ENCODE measurements around the gene LCT. TPM values are rescaled to one million over a fixed set of nuclear protein-coding genes. Genes with fewer than 3 reads are reported as not detected.

Gene LCT
- total RNA-seq, 2 experiments from 2014 or later = 0.31 to 0.34 TPM

DNA sequence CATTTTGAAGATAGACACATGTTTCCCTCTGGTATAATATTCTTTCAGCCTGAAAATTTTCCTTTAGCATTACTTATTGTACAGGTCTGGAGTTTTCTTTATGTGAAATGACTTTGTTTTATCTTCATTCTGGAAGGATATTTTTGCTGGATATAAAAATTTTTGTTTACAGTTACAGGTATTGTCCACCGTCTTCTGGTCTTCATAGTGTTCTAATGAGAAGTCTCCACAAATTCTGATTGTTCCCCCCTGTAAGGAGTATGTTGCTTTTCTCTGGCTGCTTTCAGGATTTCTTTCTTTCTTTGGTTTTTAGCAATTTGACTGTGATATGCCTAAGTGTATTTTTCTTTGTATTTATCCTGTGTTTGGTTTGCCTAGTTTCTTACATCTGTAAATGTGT lies 80.3 kb downstream of the LCT start:
- Mint-ChIP-seq H3K27me3 (no peaks in the 10 kb centered on the region), H3K4me3 (no peak overlapping the region), H3K9me3 (peaks cover 10% of the 10 kb centered on the region), H3K36me3 (peaks cover 49% of the 10 kb centered on the region), H3K27ac (no peak overlapping the region), H3K4me1 (peaks cover 8% of the 10 kb centered on the region)
- DNase-seq = no peak

DNA sequence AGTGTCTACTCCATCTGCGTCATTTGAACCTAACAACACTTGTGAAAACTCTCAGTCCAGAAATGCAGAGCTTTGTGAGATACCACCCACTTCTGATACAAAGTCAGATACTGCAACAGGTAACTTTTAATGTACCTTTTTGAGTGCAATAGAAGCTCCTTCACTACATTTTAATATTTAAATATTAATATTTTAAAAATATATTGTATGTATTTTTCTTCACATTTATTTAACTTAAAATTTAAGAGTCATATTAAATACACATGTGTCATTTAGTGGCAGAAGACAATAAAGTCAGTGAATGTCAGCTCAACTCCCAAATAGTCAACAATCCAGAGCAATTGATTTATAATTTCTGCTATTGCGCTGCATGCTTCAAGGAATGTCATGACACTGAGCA lies 81.4 kb downstream of the LCT start:
- Mint-ChIP-seq H3K4me1 (peaks cover 4% of the 10 kb centered on the region), H3K27me3 (no peaks in the 10 kb centered on the region), H3K36me3 (peaks cover 48% of the 10 kb centered on the region), H3K27ac (no peak overlapping the region), H3K9me3 (peaks cover 10% of the 10 kb centered on the region), H3K4me3 (no peak overlapping the region)
- no peak for DNase-seq

DNA sequence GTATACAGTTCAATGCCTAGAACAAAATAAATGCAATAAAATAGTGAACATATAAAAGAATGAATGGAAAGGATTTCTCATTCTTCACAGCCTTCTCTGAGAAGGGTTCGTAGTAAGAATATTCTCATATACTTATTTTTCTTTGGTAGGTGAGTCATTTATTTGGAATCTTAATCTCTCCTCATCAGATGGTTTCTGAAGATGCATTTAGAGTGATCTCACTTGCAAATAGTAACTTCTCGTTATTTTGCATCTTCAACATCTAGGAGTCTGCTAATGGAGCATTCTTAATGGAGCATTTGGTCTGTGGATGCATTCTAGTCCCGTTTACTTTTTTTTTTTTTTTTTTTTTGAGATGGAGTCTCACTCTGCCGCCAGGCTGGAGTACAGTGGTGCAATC lies 91.4 kb downstream of the LCT start:
- Mint-ChIP-seq H3K27ac (no peak overlapping the region), H3K9me3 (peaks cover 1% of the 10 kb centered on the region), H3K4me3 (no peak overlapping the region), H3K4me1 (peaks cover 36% of the 10 kb centered on the region), H3K27me3 (no peaks in the 10 kb centered on the region), H3K36me3 (peaks cover 32% of the 10 kb centered on the region)
- DNase-seq = no peak

DNA sequence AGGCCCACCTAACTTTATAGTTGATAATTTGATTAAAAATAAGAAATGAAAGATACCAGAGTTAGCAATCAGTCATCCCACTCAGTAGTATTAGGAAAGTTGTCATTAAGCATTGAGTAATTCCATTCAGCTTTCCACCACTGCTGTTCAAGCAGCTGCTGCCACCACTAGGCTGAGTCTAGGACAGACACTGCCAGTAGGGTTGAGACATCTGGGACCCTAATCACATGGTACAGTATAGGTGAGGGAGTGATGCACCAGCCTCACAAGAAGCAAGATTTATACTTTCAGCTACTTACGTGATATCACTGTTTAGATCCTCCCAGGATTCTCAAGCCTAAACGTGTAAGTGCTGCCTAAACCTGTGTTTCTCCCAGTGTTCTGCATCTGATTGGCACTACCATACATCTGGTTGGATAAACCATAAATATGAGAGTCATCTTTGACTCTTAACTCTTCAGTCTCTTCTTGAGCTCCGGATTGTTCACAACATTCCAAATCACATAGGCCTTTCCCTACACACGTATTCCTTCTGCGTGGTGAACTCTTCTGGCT lies 92.1 kb downstream of the LCT start:
- no peak overlapping the region for H3K27ac Mint-ChIP-seq
- H3K4me3 Mint-ChIP-seq = peak overlapping the region; percentile 60
- H3K9me3 Mint-ChIP-seq = peaks cover 1% of the 10 kb centered on the region
- no peaks in the 10 kb centered on the region for H3K27me3 Mint-ChIP-seq
- DNase-seq = peak; percentile 23
- peaks cover 31% of the 10 kb centered on the region for H3K36me3 Mint-ChIP-seq
- peaks cover 36% of the 10 kb centered on the region for H3K4me1 Mint-ChIP-seq

- Mint-ChIP-seq H3K4me1 (peaks cover 36% of the 10 kb centered on the region), H3K4me3 (peak overlapping the region; percentile 60), H3K27ac (peak overlapping the region; percentile 1), H3K36me3 (peaks cover 27% of the 10 kb centered on the region), H3K27me3 (no peaks in the 10 kb centered on the region), H3K9me3 (peaks cover 1% of the 10 kb centered on the region)
- no peak for DNase-seq
These were observed 93.1 kb downstream of the LCT start for GRCh38 chr2:135743860-135744259.

GRCh38 chr2:135742325-135742757 lies 94.6 kb downstream of the LCT start:
- Mint-ChIP-seq H3K36me3 (peaks cover 25% of the 10 kb centered on the region), H3K4me3 (peak overlapping the region; percentile 97), H3K4me1 (peaks cover 32% of the 10 kb centered on the region), H3K9me3 (peaks cover 1% of the 10 kb centered on the region), H3K27me3 (no peaks in the 10 kb centered on the region), H3K27ac (peak overlapping the region; percentile 98)
- peak; percentile 58 for DNase-seq

GRCh38 chr2:135741395-135742324 lies 95.3 kb downstream of the LCT start, which contains the start of gene UBXN4:
UBXN4 (plus strand) TSS chr2:135741855; CDS start chr2:135741930, 75 bp downstream.
- peak within 1 kb of the TSS; percentile 97 for H3K4me3 Mint-ChIP-seq
- peak within 1 kb of the TSS; percentile 98 for H3K27ac Mint-ChIP-seq
- H3K4me1 Mint-ChIP-seq = peaks cover 29% of the 10 kb centered on the region
- peaks cover 1% of the 10 kb centered on the region for H3K9me3 Mint-ChIP-seq
- H3K36me3 Mint-ChIP-seq = peaks cover 23% of the 10 kb centered on the region
- no peaks in the 10 kb centered on the region for H3K27me3 Mint-ChIP-seq
- DNase-seq = peak; percentile 94

GRCh38 chr2:135741043-135741394 lies 96.0 kb downstream of the LCT start:
- peaks cover 23% of the 10 kb centered on the region for H3K4me1 Mint-ChIP-seq
- peak overlapping the region; percentile 97 for H3K4me3 Mint-ChIP-seq
- peaks cover 1% of the 10 kb centered on the region for H3K9me3 Mint-ChIP-seq
- DNase-seq = no peak
- peak overlapping the region; percentile 98 for H3K27ac Mint-ChIP-seq
- H3K27me3 Mint-ChIP-seq = no peaks in the 10 kb centered on the region
- peaks cover 18% of the 10 kb centered on the region for H3K36me3 Mint-ChIP-seq

- no peak for DNase-seq
- Mint-ChIP-seq H3K4me3 (no peak overlapping the region), H3K36me3 (peaks cover 17% of the 10 kb centered on the region), H3K27me3 (no peaks in the 10 kb centered on the region), H3K27ac (no peak overlapping the region), H3K4me1 (peaks cover 19% of the 10 kb centered on the region), H3K9me3 (peaks cover 1% of the 10 kb centered on the region)
These were observed 96.8 kb downstream of the LCT start for GRCh38 chr2:135740206-135740605.

Other genes starting within 250 kb of the LCT start
- 10 to 100 TPM; 70.6 to 81.8 TPM for gene UBXN4, start 95.3 kb downstream of the LCT start, total RNA-seq
- 100 to 1,000 TPM; 229 to 232 TPM for gene MCM6, start 39.3 kb upstream of the LCT start, total RNA-seq
- 100 to 1,000 TPM; 165 to 173 TPM for gene DARS1, start 148.4 kb upstream of the LCT start, total RNA-seq